Endothelial cell of umbilical vein (primary cell): ENCODE measurements around the gene DLEU7.

Source experiments
- CTCF ChIP-seq, 2 donors: IDR thresholded peaks; 1 replicate in 1 of 2; 2 replicates in 1 of 2; pipeline ENCODE4 v1.5.1; 2011; ENCODE audit warnings: low read length in 2 of 2, mild to moderate bottlenecking in 2 of 2, moderate library complexity in 2 of 2, control low read depth in 1 of 2, inconsistent platforms in 1 of 2, low read depth in 1 of 2; ENCODE audit not compliant: insufficient read depth in 1 of 2; ENCODE audit errors: extremely low read depth in 1 of 2
- EZH2 ChIP-seq: IDR thresholded peaks from 2 replicates; pipeline ENCODE4 v1.6.1; 2012; ENCODE audit warnings: borderline replicate concordance, low read depth, mild to moderate bottlenecking, moderate library complexity, low read length, inconsistent platforms; ENCODE audit not compliant: severe bottlenecking
- FOS ChIP-seq: IDR thresholded peaks from 2 replicates; pipeline ENCODE4 v1.6.1; 2011; ENCODE audit warnings: mild to moderate bottlenecking, low read length, moderate library complexity, borderline replicate concordance; ENCODE audit not compliant: insufficient read depth
- GATA2 ChIP-seq: IDR thresholded peaks from 2 replicates; pipeline ENCODE4 v1.7.0; 2011; ENCODE audit warnings: low read depth, mild to moderate bottlenecking, moderate library complexity, mixed read lengths, low read length; ENCODE audit not compliant: insufficient read length, insufficient read depth
- JUN ChIP-seq: IDR thresholded peaks from 2 replicates; pipeline ENCODE4 v1.6.1; 2011; ENCODE audit warnings: borderline replicate concordance, low read depth; ENCODE audit not compliant: insufficient read length, insufficient read depth
- MYC ChIP-seq: IDR thresholded peaks from one replicate; pipeline ENCODE4 v1.6.1; 2011; ENCODE audit warnings: mild to moderate bottlenecking, low read depth, low read length
- POLR2A ChIP-seq: IDR thresholded peaks from 2 replicates; pipeline ENCODE4 v1.6.1; 2012; ENCODE audit warnings: low read depth, mild to moderate bottlenecking, control low read depth, low read length

GRCh38 chr13:50783066-50783465 is 60.4 kb downstream of the DLEU7 start:
- TF ChIP-seq CTCF (IDR thresholded peaks at IDR 0.05; ENCODE audit: extremely low read depth in 1 of 2, insufficient read depth in 1 of 2, low read depth in 1 of 2, low read length in 2 of 2) (no peak), POLR2A (no peak), FOS (no peak), MYC (no peak), GATA2 (no peak), EZH2 (no peak), JUN (no peak)
